HG03103 (cell line): Measurements from ENCODE around the gene MADCAM1.
A peak's percentile ranks its signal among the peaks of the same experiment; 100 is the strongest.

Experiments used
- ATAC-seq: cut with Tn5 transposase; IDR thresholded peaks from one replicate; pipeline ENCODE4 v1.9.1; 2021; ENCODE audit warnings: low read depth; ENCODE audit not compliant: unreplicated experiment

Gene MADCAM1

GRCh38 chr19:507286-508203, 11.3 kb downstream of the MADCAM1 start, which contains the start of gene TPGS1:
Gene TPGS1, plus strand, starts transcription at chr19:507497. Its CDS starts 10 bp downstream, at chr19:507507.
- ATAC-seq = peak; percentile 48

- no peak for ATAC-seq
Measured at GRCh38 chr19:508204-509150, 12.2 kb downstream of the MADCAM1 start.

GRCh38 chr19:510606-511100, 14.4 kb downstream of the MADCAM1 start:
- no peak for ATAC-seq

GRCh38 chr19:511101-511851, 15.0 kb downstream of the MADCAM1 start:
- ATAC-seq = no peak

GRCh38 chr19:512547-513365, 16.5 kb downstream of the MADCAM1 start:
- ATAC-seq = no peak

- ATAC-seq = no peak
Measured at GRCh38 chr19:513368-514165, 17.3 kb downstream of the MADCAM1 start.

GRCh38 chr19:514166-514663, 17.9 kb downstream of the MADCAM1 start:
- ATAC-seq = no peak

GRCh38 chr19:517721-518597, 21.7 kb downstream of the MADCAM1 start:
- ATAC-seq = no peak

GRCh38 chr19:518598-519231, 22.4 kb downstream of the MADCAM1 start:
- ATAC-seq = no peak

- no peak for ATAC-seq
Measured at GRCh38 chr19:519449-519865, 23.2 kb downstream of the MADCAM1 start.

GRCh38 chr19:522726-523125, 26.4 kb downstream of the MADCAM1 start:
- no peak for ATAC-seq

GRCh38 chr19:524062-524674, 27.9 kb downstream of the MADCAM1 start:
- ATAC-seq = no peak

GRCh38 chr19:525029-525428, 28.7 kb downstream of the MADCAM1 start:
- no peak for ATAC-seq

- no peak for ATAC-seq
Measured at GRCh38 chr19:525857-526419, 29.7 kb downstream of the MADCAM1 start.

- no peak for ATAC-seq
Measured at GRCh38 chr19:530134-531008, 34.1 kb downstream of the MADCAM1 start.
